Activated T-cell treated with anti-CD3 and anti-CD28 coated beads, Interleukin-2, amount 50 U/mL, for 48 hours (primary cell): Measurements from ENCODE around the gene KRT15.

Experiments used
- DNase-seq, 2 experiments: peaks; one replicate each; pipeline ENCODE4 v3.0.0-alpha.2; 2020

KRT15 gene

DNA sequence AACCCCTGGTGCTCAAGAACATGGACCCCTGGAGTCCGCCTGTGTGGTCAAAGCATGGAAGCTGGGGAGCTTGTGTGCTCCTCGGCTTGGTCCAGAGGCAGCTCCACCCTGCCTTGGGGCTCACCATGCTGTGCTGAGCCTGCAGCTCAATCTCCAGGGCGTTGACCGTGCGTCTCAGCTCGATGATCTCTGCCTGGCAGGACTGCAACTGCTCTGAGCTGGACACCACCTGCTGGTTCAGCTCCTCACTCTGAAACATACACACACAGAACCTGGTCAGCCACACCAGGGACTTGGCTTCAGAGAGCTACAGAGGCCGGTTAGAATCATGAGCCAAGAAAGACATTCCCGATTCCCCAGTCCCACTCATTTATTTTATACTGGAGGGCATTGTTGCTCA lies 40.5 kb downstream of the KRT15 start:
- DNase-seq: no peak

DNA sequence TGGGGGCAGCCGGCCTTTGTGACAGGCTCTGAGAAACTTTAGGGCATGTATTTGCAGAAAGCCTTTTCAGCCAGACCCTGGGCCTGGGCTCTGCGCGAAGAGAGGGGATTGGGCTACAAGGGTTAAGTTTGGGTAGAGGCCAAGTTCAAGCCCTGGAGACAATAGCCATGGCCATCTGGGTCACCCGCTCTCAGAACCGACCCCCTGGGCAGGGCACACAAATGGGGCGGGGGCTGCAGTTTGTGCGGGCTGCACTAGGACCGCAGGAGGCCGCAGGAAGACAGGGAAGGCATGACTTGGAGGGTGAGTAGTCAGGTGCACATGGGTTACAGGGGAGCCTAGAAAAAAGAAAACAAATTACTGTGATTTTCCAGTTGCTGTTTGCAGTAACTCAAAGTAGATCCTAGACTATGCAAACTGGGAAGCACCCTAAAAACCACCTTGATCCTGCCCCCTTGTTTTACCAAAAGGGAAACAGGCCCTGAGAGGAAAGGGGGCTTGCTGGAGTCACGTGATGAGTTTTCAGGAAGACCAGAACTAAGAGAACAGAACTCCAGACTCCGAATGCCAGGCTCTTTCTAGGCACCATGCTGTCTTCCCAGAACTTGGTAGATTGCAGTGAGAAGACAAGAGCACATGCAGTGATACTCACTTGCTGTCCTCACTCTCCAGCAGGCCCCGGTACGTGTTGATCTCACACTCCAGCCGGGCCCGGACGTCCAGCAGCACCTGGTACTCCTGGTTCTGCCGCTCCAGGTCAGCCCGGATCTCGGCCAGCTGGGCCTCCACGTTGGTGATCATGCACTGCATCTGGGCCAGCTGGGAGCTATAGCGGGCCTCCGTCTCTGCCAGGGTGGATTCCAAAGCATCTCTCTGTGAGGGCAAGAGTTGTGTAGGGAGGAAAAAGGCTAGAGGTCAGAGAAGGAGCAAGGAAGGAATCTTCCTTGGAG lies 41.5 kb downstream of the KRT15 start:
- no peak for DNase-seq

DNA sequence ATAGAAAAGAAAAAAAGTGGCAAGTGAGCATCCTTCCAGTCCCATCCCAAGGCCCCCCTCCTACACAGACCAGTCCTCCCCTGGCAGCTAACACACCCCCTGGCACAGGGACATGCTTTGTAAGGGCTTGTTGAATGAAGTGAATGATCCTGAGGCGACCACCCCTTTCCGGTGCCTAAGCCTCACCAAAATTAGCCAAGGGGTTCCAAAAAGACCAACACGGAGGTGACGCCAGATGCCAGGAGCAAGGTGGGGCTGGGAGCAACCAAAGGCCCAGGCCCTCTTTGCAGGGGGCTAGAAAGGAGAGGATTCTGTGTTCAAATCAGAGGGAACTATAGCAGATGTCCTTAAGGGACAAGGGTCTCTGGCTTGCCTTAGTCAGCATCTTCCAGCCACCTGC lies 43.3 kb downstream of the KRT15 start:
- DNase-seq: no peak

DNA sequence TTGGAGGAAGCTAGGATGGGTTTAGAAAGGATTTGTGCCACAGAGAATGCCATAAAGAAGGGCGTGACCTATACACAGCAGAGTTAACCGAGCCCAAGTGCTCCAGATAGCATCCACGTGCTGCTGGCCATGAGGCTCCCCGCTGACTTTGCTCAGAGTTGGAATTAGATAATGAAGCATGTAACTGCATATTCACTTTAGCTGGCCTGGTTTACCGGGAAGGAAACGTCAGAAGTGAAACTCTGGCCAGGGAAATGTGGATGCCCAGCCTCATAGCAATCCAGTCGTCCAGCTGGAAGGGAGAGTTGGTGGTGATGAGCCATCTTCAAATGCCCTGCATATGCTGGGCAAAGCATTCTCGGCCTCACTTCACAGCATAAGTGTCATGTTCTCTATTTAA lies 43.8 kb downstream of the KRT15 start:
- no peak for DNase-seq

DNA sequence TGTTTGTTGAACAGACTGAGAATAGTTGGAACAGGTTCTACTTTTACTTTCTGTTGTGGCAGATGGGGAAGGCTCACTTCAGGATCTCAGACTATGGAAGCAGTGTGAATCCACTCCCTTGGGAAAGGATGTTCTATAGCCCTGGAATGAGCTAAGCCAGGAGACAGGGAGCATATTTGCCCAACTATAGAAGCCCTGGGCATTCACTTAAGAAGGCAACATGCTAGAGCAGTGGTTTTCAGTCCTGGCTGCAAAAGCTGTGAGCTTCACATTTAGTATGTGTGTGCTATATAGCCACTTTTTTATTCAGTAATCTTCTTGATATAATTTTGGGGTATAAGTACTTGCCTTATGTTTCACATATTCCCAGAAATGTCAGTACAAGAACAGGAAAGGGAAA lies 50.3 kb downstream of the KRT15 start:
- DNase-seq: no peak

DNA sequence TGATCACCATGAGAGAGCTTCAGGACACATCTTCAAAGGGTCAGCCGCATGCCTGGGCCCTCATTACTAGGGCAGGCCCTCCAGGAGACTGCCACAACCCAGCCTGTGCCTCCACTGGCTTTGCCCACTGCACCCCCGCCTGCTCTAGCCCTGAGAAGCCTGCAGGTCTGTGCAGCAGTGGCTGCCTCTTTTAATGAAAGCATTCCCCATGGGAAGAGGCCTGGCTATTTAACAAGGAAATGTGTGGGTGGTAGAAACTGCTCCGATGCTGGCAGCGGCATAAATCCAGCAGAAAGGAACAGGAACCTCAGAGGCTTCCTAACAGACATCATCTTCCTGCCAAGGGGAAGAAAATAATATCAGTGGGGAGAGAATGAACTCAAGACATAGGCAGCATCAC lies 51.1 kb downstream of the KRT15 start:
- DNase-seq: no peak

DNA sequence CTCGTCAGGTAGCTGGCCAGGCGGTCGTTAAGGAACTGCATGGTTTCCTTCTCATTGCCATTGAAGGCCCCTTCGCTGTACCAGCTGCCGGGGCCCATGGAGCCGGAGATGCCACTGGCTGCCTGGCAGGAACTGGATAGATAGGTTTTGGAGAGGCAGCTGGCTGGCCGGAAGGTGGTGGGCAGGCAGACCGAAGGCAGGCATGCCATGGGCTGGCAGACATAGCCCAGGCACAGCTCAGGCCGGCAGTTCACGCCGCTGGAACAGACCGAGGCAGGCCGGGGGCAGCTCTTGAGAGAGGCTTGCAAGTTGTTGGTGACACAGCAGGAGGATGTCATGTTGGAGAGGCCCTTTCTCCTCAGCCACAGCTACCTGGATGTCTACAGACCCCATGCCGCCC lies 51.7 kb downstream of the KRT15 start, which contains the start of gene KRT32:
TSS of gene KRT32 (minus strand) at position 399 of the 400 bp plus-strand sequence. CDS start at position 338, 61 bp downstream.
- no peak for DNase-seq

DNA sequence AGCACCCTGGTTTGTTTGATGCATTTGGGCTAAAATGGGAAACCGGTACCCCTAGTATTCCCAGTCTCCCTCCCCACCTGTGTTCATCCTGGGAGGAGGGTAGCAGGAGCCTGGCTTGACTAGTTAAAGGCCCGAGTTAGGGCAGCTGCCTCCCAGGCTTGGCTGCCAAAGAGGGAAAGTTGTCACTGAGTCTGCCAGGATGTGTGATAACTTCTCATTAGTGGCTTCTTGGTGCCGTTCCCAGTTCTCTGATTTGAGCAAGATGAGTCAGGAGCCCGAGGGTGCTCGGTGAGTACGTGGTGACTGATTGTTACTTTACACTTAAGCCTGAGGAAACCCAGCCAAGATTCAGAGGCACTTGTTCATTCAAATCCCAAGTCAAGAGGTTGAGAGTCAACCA lies 54.0 kb downstream of the KRT15 start:
- DNase-seq: no peak

DNA sequence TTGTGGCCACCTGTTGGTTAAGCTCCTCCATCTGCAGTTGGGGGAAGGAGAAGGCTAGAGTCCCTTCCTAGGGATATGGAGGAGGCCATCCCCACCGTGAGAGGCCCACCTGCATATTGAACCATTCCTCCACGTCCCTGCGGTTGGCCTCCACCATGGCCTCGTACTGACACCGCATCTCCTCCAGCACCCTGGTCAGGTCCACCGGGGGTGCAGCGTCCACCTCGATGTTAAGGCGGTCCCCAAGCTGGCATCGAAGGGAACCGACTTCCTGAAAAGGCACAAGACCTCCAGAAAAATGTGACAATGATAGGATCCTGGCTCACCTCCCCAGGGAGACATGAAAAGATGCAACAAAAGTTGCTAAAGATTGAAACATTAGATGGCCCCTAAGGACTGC lies 54.5 kb downstream of the KRT15 start:
- DNase-seq: no peak

DNA sequence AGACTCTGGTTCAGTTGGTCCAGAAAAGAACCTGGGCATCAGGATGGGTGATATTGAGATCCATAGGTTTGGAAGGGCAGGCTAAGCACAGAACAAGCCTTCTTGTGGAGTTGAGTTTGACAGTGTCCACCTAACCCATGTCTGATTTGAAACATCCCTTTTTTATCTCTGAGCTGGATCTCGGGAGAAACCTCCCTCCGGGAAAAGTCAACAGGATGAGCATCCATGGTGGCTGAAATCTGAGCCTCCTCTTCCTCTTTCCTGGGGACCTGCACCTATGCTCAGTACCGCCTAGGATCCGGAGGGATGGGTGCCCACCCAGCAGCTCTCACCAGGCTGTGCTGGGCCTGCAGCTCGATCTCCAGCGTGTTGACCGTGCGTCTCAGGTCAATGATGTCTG lies 54.9 kb downstream of the KRT15 start:
- DNase-seq: no peak
